Measurements from ENCODE around the gene THPO.

- TF ChIP-seq EZH2phosphoT487 (IDR thresholded peaks at IDR 0.05; ENCODE audit: borderline replicate concordance, low read length) (no peak), CTCF (conservative IDR thresholded peaks at IDR 0.05; ENCODE audit: low read depth, low read length) (no peak)
Measured at GRCh38 chr3:184379358-184380184, 1.6 kb upstream of the THPO start, which contains the start of gene CHRD.

Data from PC-3 (cell line).